Measurements from ENCODE around the gene NMNAT3.

NMNAT3 gene

GRCh38 chr3:139705631-139706030 lies 27.9 kb upstream of the NMNAT3 start:
- CTCF ChIA-PET: no interaction called here
- POLR2A ChIA-PET: no interaction called here
- TF ChIP-seq SP1 (IDR thresholded peaks at IDR 0.05) (no peak), FOXM1 (IDR thresholded peaks at IDR 0.05; ENCODE audit: borderline replicate concordance) (no peak), TARDBP (IDR thresholded peaks at IDR 0.05) (no peak), ZNF384 (IDR thresholded peaks at IDR 0.05) (no peak), FOXK2 (IDR thresholded peaks at IDR 0.05) (no peak), ARNT (IDR thresholded peaks at IDR 0.05) (no peak), BHLHE40 (IDR thresholded peaks at IDR 0.05; ENCODE audit: borderline replicate concordance) (no peak), PKNOX1 (IDR thresholded peaks at IDR 0.05) (no peak), LEF1 (IDR thresholded peaks at IDR 0.05; ENCODE audit: borderline replicate concordance) (no peak), ELF4 (IDR thresholded peaks at IDR 0.05) (no peak), L3MBTL2 (conservative IDR thresholded peaks at IDR 0.05) (no peak), HDGF (IDR thresholded peaks at IDR 0.05; ENCODE audit: borderline replicate concordance) (no peak), CTBP1 (IDR thresholded peaks at IDR 0.05; ENCODE audit: borderline replicate concordance) (no peak), SUZ12 (IDR thresholded peaks at IDR 0.05) (no peak), FOXA1 (IDR thresholded peaks at IDR 0.05) (no peak), NFRKB (IDR thresholded peaks at IDR 0.05) (no peak)
- no peak for DNase-seq (ENCODE audit: extremely low spot score)

GRCh38 chr3:139696314-139696604 lies 18.5 kb upstream of the NMNAT3 start:
- TF ChIP-seq FOXM1 (IDR thresholded peaks at IDR 0.05; ENCODE audit: borderline replicate concordance): no peak
- TF ChIP-seq SP1 (IDR thresholded peaks at IDR 0.05): no peak
- TF ChIP-seq L3MBTL2 (conservative IDR thresholded peaks at IDR 0.05): no peak
- TF ChIP-seq FOXK2 (IDR thresholded peaks at IDR 0.05): no peak
- TF ChIP-seq PKNOX1 (IDR thresholded peaks at IDR 0.05): no peak
- no peak for TF ChIP-seq TARDBP (IDR thresholded peaks at IDR 0.05)
- TF ChIP-seq NFRKB (IDR thresholded peaks at IDR 0.05): no peak
- TF ChIP-seq ARNT (IDR thresholded peaks at IDR 0.05): no peak
- no peak for TF ChIP-seq CTBP1 (IDR thresholded peaks at IDR 0.05; ENCODE audit: borderline replicate concordance)
- no peak for TF ChIP-seq HDGF (IDR thresholded peaks at IDR 0.05; ENCODE audit: borderline replicate concordance)
- no peak for TF ChIP-seq LEF1 (IDR thresholded peaks at IDR 0.05; ENCODE audit: borderline replicate concordance)
- no peak for TF ChIP-seq SUZ12 (IDR thresholded peaks at IDR 0.05)
- no peak for TF ChIP-seq ELF4 (IDR thresholded peaks at IDR 0.05)
- no peak for TF ChIP-seq BHLHE40 (IDR thresholded peaks at IDR 0.05; ENCODE audit: borderline replicate concordance)
- TF ChIP-seq ZNF384 (IDR thresholded peaks at IDR 0.05): no peak
- TF ChIP-seq FOXA1 (IDR thresholded peaks at IDR 0.05): no peak
- ChIA-PET POLR2A (no interaction called here), CTCF (interaction anchor here (0.6 kb wide), 1 partner anchor 241 kb away, joined by 7 read pairs; no protein-coding TSS in a partner anchor)
- DNase-seq (ENCODE audit: extremely low spot score): no peak

- POLR2A ChIA-PET: no interaction called here
- no peak for DNase-seq (ENCODE audit: extremely low spot score)
- TF ChIP-seq BHLHE40 (IDR thresholded peaks at IDR 0.05; ENCODE audit: borderline replicate concordance) (no peak), CTBP1 (IDR thresholded peaks at IDR 0.05; ENCODE audit: borderline replicate concordance) (no peak), NFRKB (IDR thresholded peaks at IDR 0.05) (no peak), FOXA1 (IDR thresholded peaks at IDR 0.05) (no peak), FOXM1 (IDR thresholded peaks at IDR 0.05; ENCODE audit: borderline replicate concordance) (no peak)
- CTCF ChIA-PET: no interaction called here
These were observed 17.9 kb upstream of the NMNAT3 start for GRCh38 chr3:139695426-139696313.

GRCh38 chr3:139695007-139695406 lies 17.2 kb upstream of the NMNAT3 start:
- TF ChIP-seq SP1 (IDR thresholded peaks at IDR 0.05) (no peak), L3MBTL2 (conservative IDR thresholded peaks at IDR 0.05) (no peak), ZNF384 (IDR thresholded peaks at IDR 0.05) (no peak), CTBP1 (IDR thresholded peaks at IDR 0.05; ENCODE audit: borderline replicate concordance) (no peak), FOXK2 (IDR thresholded peaks at IDR 0.05) (no peak), TARDBP (IDR thresholded peaks at IDR 0.05) (no peak), PKNOX1 (IDR thresholded peaks at IDR 0.05) (no peak)
- DNase-seq (ENCODE audit: extremely low spot score): no peak
- ChIA-PET POLR2A (no interaction called here), CTCF (no interaction called here)

- ChIA-PET CTCF (no interaction called here), POLR2A (no interaction called here)
- no peak for DNase-seq (ENCODE audit: extremely low spot score)
- no peak for TF ChIP-seq BHLHE40 (IDR thresholded peaks at IDR 0.05; ENCODE audit: borderline replicate concordance)
- no peak for TF ChIP-seq L3MBTL2 (conservative IDR thresholded peaks at IDR 0.05)
- no peak for TF ChIP-seq HDGF (IDR thresholded peaks at IDR 0.05; ENCODE audit: borderline replicate concordance)
- TF ChIP-seq FOXA1 (IDR thresholded peaks at IDR 0.05): no peak
- no peak for TF ChIP-seq ELF4 (IDR thresholded peaks at IDR 0.05)
- TF ChIP-seq FOXM1 (IDR thresholded peaks at IDR 0.05; ENCODE audit: borderline replicate concordance): no peak
- no peak for TF ChIP-seq FOXK2 (IDR thresholded peaks at IDR 0.05)
- TF ChIP-seq PKNOX1 (IDR thresholded peaks at IDR 0.05): no peak
These were observed 16.8 kb upstream of the NMNAT3 start for GRCh38 chr3:139694542-139694941.

- POLR2A ChIA-PET: no interaction called here
- no peak for DNase-seq (ENCODE audit: extremely low spot score)
- TF ChIP-seq ARNT (IDR thresholded peaks at IDR 0.05): no peak
- TF ChIP-seq LEF1 (IDR thresholded peaks at IDR 0.05; ENCODE audit: borderline replicate concordance): no peak
- CTCF ChIA-PET: interaction anchor here (0.7 kb wide), 1 partner anchor 84 kb away, joined by 4 read pairs; no protein-coding TSS in a partner anchor
These were observed 13.8 kb upstream of the NMNAT3 start for GRCh38 chr3:139691619-139692018.

Measured in HEK293T (cell line).